GM18867 (cell line): ENCODE data around the gene EIF4B.

ENCODE experiments used
- ATAC-seq: cut with Tn5 transposase; IDR thresholded peaks from one replicate; pipeline ENCODE4 v1.9.1; 2021; ENCODE audit warnings: mild to moderate bottlenecking, moderate library complexity; ENCODE audit not compliant: unreplicated experiment

Gene EIF4B

GRCh38 chr12:53056901-53057300 is 50.6 kb downstream of the EIF4B start:
- no peak for ATAC-seq

DNA sequence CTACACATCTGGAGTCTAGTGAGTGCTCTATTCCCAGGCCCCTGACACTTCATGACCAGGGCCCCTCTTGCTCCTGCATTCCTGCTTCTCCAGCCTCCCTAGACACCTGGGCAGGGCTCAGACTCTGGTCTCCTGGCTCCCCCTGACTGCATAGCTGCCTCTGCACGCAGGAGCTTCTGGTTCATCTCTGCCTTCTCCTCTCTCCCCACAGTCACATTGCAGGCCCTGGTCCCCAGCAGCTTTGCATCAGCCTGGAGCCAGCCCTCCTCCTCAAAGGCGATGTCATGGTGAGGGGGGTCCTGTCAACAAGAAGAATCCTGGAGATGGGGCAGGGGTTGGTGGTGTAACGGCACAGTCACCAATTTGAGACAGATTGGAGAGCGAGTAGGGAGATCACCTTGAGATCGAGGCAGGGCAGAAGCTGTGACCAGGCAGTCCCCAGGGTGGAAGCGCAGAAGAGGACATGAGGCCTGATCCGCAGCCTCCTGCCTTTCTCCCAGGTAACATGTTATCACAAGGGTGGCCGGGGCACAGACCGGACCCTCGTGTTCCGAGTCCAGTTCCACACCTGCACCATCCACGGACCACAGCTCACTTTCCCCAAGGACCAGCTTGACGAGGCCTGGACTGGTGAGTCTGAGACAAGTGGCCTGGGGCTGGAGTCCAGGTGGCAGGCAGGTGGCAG is 51.7 kb downstream of the EIF4B start:
- no peak for ATAC-seq

DNA sequence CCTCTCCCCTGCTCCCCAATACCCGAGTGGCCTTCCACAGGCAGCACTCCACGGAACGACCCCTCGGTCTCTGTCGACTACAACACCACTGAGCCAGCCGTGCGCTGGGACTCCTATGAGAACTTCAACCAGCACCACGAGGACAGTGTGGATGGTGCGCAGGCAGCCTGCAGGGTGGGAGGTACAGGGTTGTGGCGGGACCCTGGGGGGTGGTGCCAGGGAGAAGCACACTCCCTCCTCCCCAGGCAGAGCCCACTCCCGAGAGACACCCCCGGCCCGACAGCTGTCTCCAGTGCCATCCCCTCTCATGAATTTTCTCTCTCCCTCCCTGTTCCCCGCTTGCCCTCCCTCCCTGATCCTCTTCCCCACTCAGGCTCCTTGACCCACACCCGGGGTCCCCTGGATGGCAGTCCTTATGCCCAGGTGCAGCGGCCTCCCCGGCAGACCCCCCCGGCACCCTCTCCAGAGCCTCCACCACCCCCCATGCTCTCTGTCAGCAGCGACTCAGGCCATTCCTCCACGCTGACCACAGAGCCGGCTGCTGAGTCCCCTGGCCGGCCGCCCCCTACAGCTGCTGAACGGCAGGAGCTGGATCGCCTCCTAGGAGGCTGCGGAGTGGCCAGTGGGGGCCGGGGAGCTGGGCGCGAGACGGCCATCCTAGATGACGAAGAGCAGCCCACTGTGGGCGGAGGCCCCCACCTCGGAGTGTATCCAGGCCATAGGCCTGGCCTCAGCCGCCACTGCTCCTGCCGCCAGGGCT is 52.6 kb downstream of the EIF4B start:
- ATAC-seq, result no peak

GRCh38 chr12:53059434-53060063 is 53.3 kb downstream of the EIF4B start:
- ATAC-seq, result no peak

DNA sequence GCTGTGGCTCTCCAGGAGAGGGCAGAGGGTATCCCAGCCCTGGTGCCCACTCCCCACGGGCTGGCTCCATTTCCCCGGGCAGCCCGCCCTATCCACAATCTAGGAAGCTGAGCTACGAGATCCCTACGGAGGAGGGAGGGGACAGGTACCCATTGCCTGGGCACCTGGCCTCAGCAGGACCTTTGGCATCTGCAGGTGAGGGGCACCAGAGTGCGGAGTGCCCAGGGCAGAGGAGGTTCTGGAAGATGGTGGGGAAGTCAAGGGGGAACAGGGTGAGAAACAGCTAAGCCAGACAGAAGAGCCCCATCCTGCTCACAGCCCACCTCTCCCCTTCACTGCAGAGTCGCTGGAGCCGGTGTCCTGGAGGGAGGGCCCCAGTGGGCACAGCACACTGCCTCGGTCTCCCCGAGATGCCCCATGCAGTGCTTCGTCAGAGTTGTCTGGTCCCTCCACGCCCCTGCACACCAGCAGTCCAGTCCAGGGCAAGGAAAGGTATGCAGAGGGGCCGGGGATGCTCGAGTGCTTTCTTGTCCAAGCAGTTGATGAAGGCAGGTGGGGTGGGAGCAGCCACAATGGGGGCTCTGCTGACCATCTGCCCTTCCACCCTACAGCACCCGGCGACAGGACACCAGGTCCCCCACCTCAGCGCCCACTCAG is 53.9 kb downstream of the EIF4B start:
- ATAC-seq, result no peak

GRCh38 chr12:53060721-53061276 is 54.5 kb downstream of the EIF4B start:
- ATAC-seq, result no peak

GRCh38 chr12:53061404-53062010 is 55.3 kb downstream of the EIF4B start:
- ATAC-seq, result no peak

- ATAC-seq, result no peak
Measured at GRCh38 chr12:53062011-53062961, 56.0 kb downstream of the EIF4B start.

GRCh38 chr12:53062977-53063707 is 56.9 kb downstream of the EIF4B start:
- ATAC-seq, result no peak

DNA sequence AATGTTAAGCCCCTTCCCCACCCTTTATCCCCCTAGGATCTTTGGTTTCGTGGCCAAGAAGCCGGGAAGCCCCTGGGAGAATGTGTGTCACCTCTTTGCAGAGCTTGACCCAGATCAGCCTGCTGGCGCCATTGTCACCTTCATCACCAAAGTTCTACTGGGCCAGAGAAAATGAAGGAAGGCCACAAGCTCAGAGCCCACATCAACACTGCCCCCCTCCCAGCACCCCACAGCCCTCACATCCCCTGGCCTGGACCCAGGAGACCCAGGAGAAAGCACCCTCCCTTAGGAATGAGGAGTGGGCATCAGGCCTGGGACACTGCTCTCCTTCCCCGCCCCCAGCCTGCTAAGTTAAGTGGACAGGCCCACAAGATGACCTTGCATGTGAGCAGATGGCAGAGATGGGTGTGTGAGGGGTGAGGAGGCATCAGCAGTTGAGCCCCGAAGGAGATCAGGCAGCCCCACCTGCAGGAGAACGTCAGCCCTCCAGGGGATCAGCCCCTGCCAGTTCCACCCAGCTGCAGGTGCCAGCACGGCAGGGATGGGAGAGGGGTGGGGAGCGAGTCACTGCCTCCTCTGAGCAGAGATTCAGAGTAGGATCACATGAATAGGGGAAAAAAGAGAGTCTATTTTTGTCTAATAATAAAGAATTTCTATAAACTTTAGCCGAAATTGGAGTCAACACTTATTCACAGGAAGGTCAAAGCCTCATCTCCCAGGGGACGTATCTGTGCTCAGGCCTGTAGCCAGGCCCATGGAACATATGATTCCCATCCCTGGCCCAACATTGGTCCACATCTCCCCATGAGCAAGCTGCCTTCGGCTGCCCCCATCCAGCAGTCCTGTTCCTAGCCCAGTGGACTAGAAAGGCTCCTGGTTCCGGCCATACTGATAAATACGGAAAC is 57.7 kb downstream of the EIF4B start:
- no peak for ATAC-seq

DNA sequence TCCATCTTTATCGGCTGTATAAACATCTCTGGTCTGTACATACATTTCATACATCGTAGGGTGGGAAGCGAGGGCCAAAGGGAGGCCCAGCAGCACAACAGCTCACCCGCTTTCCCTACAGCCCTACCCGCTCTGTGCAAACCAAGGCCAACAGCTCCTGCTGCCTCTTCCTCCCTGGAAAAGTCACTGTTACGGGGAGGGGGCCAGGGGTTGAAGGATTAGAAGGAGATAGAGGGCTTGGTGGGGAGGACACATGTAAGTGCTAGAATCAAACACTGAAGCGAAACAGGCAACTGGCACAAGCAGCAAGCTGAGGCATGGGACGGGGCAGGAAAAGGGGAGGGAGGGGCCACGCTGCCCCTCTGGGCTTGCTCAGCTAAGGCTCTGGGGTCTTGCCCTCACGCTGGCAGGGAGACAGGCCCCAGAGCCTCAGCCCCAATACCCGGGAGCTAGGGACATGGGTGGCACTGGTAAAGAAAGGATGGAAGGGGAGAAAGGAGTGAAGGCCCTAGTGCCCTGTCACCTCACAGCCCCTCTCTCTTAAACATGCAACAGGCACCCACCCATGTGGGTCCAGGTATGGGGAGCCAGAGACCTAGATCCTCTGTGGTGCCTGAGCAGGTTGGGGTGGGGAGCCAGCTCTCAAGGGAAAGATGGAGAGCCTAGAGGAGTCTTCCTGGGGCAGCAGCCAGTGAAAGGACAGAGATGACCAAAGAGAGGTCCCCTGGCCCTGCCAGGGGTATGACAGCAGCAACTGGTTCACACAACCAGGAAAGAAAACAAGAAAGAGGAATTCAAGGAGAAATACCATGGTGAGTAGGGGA is 58.6 kb downstream of the EIF4B start:
- no peak for ATAC-seq

DNA sequence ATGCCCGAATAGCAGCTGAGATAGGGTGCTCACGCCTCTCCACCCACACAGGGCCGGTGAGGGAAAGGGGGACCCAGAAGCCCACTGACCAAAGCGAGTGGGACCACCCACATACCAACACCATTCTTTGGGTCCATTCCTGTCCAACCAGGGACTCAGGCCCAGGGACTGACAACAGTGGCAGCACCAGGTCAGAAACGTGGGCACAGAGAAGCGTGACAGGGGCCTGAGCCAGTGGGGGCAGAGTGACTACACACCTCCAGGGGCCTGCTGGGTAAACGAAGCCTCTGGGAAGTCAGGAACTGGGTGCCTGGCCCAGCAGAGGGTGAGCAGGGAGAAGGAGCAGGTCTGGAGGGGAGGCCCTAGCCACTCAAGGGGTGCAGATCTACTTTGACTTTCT is 59.2 kb downstream of the EIF4B start:
- no peak for ATAC-seq

GRCh38 chr12:53065975-53066931 is 60.0 kb downstream of the EIF4B start:
- ATAC-seq, result no peak

DNA sequence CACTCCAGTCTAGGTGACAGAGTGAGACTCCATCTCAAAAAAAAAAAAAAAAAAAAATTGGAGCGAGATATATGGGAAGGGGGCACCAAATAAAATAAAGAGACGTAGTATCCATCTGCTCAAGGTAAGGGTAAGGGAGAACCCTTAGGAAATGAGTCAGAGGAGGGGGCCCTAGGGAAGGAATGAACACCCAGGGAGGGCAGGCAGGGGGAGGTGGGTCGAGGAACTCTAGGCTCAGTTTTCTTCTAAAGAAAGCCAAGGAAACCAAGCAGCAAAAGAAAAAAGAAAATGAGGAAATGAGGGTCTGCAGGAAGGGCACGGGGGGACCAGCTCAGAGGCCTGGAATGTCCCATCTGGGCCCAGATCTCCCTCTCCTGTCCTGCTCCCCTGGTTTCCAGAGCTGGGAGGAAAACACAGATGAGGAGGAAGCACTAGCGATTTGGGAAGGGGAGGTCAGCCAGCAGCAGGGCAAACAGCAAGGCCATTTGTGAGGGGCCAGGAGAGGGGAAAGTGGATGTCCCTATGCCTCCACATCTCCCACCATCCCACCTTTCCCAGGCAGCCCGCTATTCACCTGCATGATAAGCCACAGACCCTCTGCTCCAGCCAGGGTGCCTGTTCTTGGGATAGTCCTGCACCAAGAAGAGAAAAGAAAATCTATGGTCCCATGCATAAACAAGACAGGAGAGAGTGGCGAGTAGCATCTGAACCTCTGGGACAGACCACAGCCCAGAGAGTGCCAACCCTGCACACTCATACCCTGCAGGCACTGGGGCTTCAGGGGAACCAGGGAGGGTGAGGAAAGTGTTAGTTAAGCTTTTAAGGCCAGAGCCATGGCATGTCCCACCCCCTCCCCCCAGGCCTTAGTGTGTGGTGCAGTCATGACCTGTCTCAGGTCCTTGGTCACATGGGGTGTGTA is 61.1 kb downstream of the EIF4B start:
- no peak for ATAC-seq
